Endothelial cell of umbilical vein (primary cell): ENCODE results near the gene LPIN1. TPM values are rescaled to one million over a fixed set of nuclear protein-coding genes. Genes with fewer than 3 reads are reported as not detected.

Experiments used
- BruUV-seq: library from RNA; stranded (reverse); fragments of 400-500 nt; replicated peaks from 2 replicates; lab custom pipeline; 2021; lab: Mats Ljungman, UMichigan
- CTCF ChIA-PET: fragments of 300-600, 350-600 bp; sonication (Branson Sonifier 250); formaldehyde crosslinking; loops from one replicate; lab custom pipeline; 2021; ENCODE audit warnings: antibody characterized with exemption, inconsistent platforms; lab: Charles Lee
- POLR2A ChIA-PET: fragments of 300-600, 350-600 bp; sonication (Branson Sonifier 250); formaldehyde crosslinking; loops from one replicate; lab custom pipeline; 2021; ENCODE audit warnings: antibody characterized with exemption, inconsistent platforms; lab: Charles Lee
- DNase-seq: peaks from one replicate; pipeline ENCODE4 v3.0.0-alpha.2; 2011; ENCODE audit warnings: low read depth, low spot score
- FAIRE-seq: peaks from 2 replicates; lab custom pipeline; 2011; peaks lifted over from hg19 to GRCh38; lab: Jason Lieb, UNC
- H2AFZ ChIP-seq: 2 replicates; pipeline ENCODE4 v1.6.0; 2012; ENCODE audit warnings: low read depth, low read length, control low read depth, inconsistent platforms
- H3K27ac ChIP-seq: 2 replicates; pipeline ENCODE4 v1.5.1; 2011; ENCODE audit warnings: low read depth, mild to moderate bottlenecking, control low read depth, low read length, moderate library complexity; ENCODE audit not compliant: insufficient read depth
- H3K27me3 ChIP-seq, 2 experiments: 2 replicates each; pipeline versions ENCODE4 v1.6.0 to v1.6.1; 2011; ENCODE audit warnings: low read length in 2 of 2, mixed read lengths in 1 of 2; ENCODE audit not compliant: control insufficient read depth in 2 of 2, insufficient read depth in 2 of 2
- H3K36me3 ChIP-seq, 2 experiments: 2 replicates in 1 of 2; 3 replicates in 1 of 2; pipeline ENCODE4 v1.5.1; 2011; ENCODE audit warnings: low read length in 2 of 2, mild to moderate bottlenecking in 1 of 2, moderate library complexity in 1 of 2; ENCODE audit not compliant: control insufficient read depth in 2 of 2, insufficient read depth in 2 of 2; ENCODE audit errors: extremely low read depth in 1 of 2
- H3K4me1 ChIP-seq: 3 replicates; pipeline ENCODE4 v1.5.1; 2011; ENCODE audit warnings: mild to moderate bottlenecking, low read length; ENCODE audit not compliant: control insufficient read depth, insufficient read depth; ENCODE audit errors: extremely low read depth
- H3K4me2 ChIP-seq: 2 replicates; pipeline ENCODE4 v1.6.1; 2011; ENCODE audit warnings: low read length, control low read depth, mixed read lengths; ENCODE audit not compliant: insufficient read depth
- H3K4me3 ChIP-seq, 3 experiments: fragments of 200-600 bp in 1 of 3; sonication (generic), shearing (Covaris generic) in 1 of 3; replicated peaks in 1 of 3; 2 replicates each; pipeline ENCODE4 v1.5.1; 2011 to 2016; ENCODE audit warnings: control low read depth in 3 of 3, low read length in 3 of 3, mild to moderate bottlenecking in 2 of 3, inconsistent platforms in 1 of 3, low read depth in 1 of 3, moderate library complexity in 1 of 3; ENCODE audit not compliant: insufficient read depth in 1 of 3
- H3K79me2 ChIP-seq: 2 replicates; pipeline ENCODE4 v1.6.0; 2012; ENCODE audit warnings: low read length, inconsistent platforms; ENCODE audit not compliant: control insufficient read depth, insufficient read depth
- H3K9ac ChIP-seq: replicated peaks from 2 replicates; pipeline ENCODE3; 2011; ENCODE audit warnings: low read length, control low read depth; ENCODE audit not compliant: insufficient read depth; ENCODE audit errors: extremely low read depth
- H3K9me1 ChIP-seq: replicated peaks from 3 replicates; pipeline ENCODE4 v1.6.0; 2011; ENCODE audit warnings: mild to moderate bottlenecking, low read length; ENCODE audit not compliant: control insufficient read depth, insufficient read depth; ENCODE audit errors: extremely low read depth
- H3K9me3 ChIP-seq: replicated peaks from 2 replicates; pipeline ENCODE4 v1.5.1; 2012; ENCODE audit warnings: low read length, inconsistent platforms; ENCODE audit not compliant: control insufficient read depth, insufficient read depth
- H4K20me1 ChIP-seq: replicated peaks from 2 replicates; pipeline ENCODE3; 2011; ENCODE audit warnings: mild to moderate bottlenecking, low read length; ENCODE audit not compliant: control insufficient read depth, insufficient read depth; ENCODE audit errors: extremely low read depth
- CTCF ChIP-seq, 2 donors: IDR thresholded peaks; 1 replicate in 1 of 2; 2 replicates in 1 of 2; pipeline ENCODE4 v1.5.1; 2011; ENCODE audit warnings: low read length in 2 of 2, mild to moderate bottlenecking in 2 of 2, moderate library complexity in 2 of 2, control low read depth in 1 of 2, inconsistent platforms in 1 of 2, low read depth in 1 of 2; ENCODE audit not compliant: insufficient read depth in 1 of 2; ENCODE audit errors: extremely low read depth in 1 of 2
- EZH2 ChIP-seq: IDR thresholded peaks from 2 replicates; pipeline ENCODE4 v1.6.1; 2012; ENCODE audit warnings: borderline replicate concordance, low read depth, mild to moderate bottlenecking, moderate library complexity, low read length, inconsistent platforms; ENCODE audit not compliant: severe bottlenecking
- FOS ChIP-seq: IDR thresholded peaks from 2 replicates; pipeline ENCODE4 v1.6.1; 2011; ENCODE audit warnings: mild to moderate bottlenecking, low read length, moderate library complexity, borderline replicate concordance; ENCODE audit not compliant: insufficient read depth
- GATA2 ChIP-seq: IDR thresholded peaks from 2 replicates; pipeline ENCODE4 v1.7.0; 2011; ENCODE audit warnings: low read depth, mild to moderate bottlenecking, moderate library complexity, mixed read lengths, low read length; ENCODE audit not compliant: insufficient read length, insufficient read depth
- JUN ChIP-seq: IDR thresholded peaks from 2 replicates; pipeline ENCODE4 v1.6.1; 2011; ENCODE audit warnings: borderline replicate concordance, low read depth; ENCODE audit not compliant: insufficient read length, insufficient read depth
- MAX ChIP-seq: IDR thresholded peaks from 2 replicates; pipeline ENCODE4 v1.6.1; 2011; ENCODE audit not compliant: insufficient read depth, insufficient read length
- MYC ChIP-seq: IDR thresholded peaks from one replicate; pipeline ENCODE4 v1.6.1; 2011; ENCODE audit warnings: mild to moderate bottlenecking, low read depth, low read length
- POLR2A ChIP-seq: IDR thresholded peaks from 2 replicates; pipeline ENCODE4 v1.6.1; 2012; ENCODE audit warnings: low read depth, mild to moderate bottlenecking, control low read depth, low read length
- POLR2AphosphoS5 ChIP-seq: IDR thresholded peaks from 2 replicates; pipeline ENCODE4 v1.6.1; 2012; ENCODE audit warnings: low read depth, mild to moderate bottlenecking, control low read depth, low read length, moderate library complexity; ENCODE audit not compliant: insufficient read depth
- dilution Hi-C: fragments of 300-500 bp; cut with MboI; formaldehyde crosslinking; loops from one replicate; pipeline ENCODE4 v1.15.0; 2019; ENCODE audit warnings: low sequenced_read_pairs; ENCODE audit not compliant: extremely low pct_ligation_motif_present
- intact Hi-C: fragments of 100-400 bp; cut with micrococcal nuclease; formaldehyde crosslinking; loops from one replicate; pipeline ENCODE4 v1.10.0; 2022
- polyA plus RNA-seq, 4 experiments: library from polyadenylated mRNA; depleted of rRNA in 3 of 4; stranded (reverse) in 3 of 4; unstranded in 1 of 4; fragments of >200 nt; gene quantifications; 2 replicates each; pipeline versions ENCODE4 v1.2.1 to v1.2.3, GENCODE V29; 2011 to 2012; ENCODE audit warnings: missing spikeins in 1 of 4
- total RNA-seq: library from RNA; stranded (reverse); gene quantifications from 2 replicates; pipeline ENCODE4 v1.2.3, GENCODE V29; 2021

The LPIN1 gene
- total and polyA plus RNA-seq, 2 donors (not counting 3 experiments of a cell fraction or from before 2014, with no cell fraction given) = 26.6 to 80.4 TPM

- intact Hi-C loops = loop anchor here (1.0 kb wide), 1 partner anchor 21 kb away; no protein-coding TSS in a partner anchor
- Histone ChIP-seq H3K27ac (peak overlapping the region; percentile 78), H3K36me3 (peaks cover 0 to 2% of the 10 kb centered on the region in 2 experiments), H3K4me3 (no peak overlapping the region), H3K27me3 (no peaks in the 10 kb centered on the region), H3K9me1 (no peaks in the 10 kb centered on the region), H2AFZ (no peak overlapping the region), H3K9me3 (no peaks in the 10 kb centered on the region), H3K9ac (no peak overlapping the region), H3K79me2 (peaks cover 84% of the 10 kb centered on the region), H3K4me1 (peaks cover 30% of the 10 kb centered on the region), H3K4me2 (peak overlapping the region; percentile 67), H4K20me1 (no peaks in the 10 kb centered on the region)
- CTCF ChIA-PET = interaction anchor here (1.1 to 3.9 kb wide), 7 partner anchors 10 to 67 kb away, joined by 3 to 33 read pairs (median 10); no protein-coding TSS in a partner anchor
- no TSS peak for BruUV-seq
- dilution Hi-C loops = no loop called here
- FAIRE-seq = no peak
- POLR2A ChIA-PET = interaction anchor here (0.7 to 1.3 kb wide), 2 partner anchors 11 to 58 kb away, joined by 3 to 7 read pairs; no protein-coding TSS in a partner anchor
- no peak for DNase-seq
- TF ChIP-seq POLR2AphosphoS5 (no peak), MYC (no peak), CTCF (IDR thresholded peaks at IDR 0.05; ENCODE audit: extremely low read depth in 1 of 2, insufficient read depth in 1 of 2, low read depth in 1 of 2, low read length in 2 of 2) (no peak), EZH2 (no peak), FOS (no peak), MAX (no peak), GATA2 (no peak), JUN (no peak), POLR2A (no peak)
Measured at GRCh38 chr2:11754700-11755015, 8.2 kb downstream of the LPIN1 start.
